NK-92 (cell line): Measurements from ENCODE around the gene FIP1L1.
"Not testable (repeated sequence)": the region's sequence is repeated elsewhere in the genome, so short reads cannot be mapped to it uniquely, and the experiment has no call there.

Source experiments
- DNase-seq: peaks from one replicate; lab custom pipeline; 2025; ENCODE audit not compliant: unreplicated experiment; lab: John Stamatoyannopoulos, UW

The FIP1L1 gene

GRCh38 chr4:53465891-53466290, 88.5 kb downstream of the FIP1L1 start:
- no peak for DNase-seq

GRCh38 chr4:53466576-53466975, 89.1 kb downstream of the FIP1L1 start:
- not testable (repeated sequence) for DNase-seq

GRCh38 chr4:53476232-53477037, 99.0 kb downstream of the FIP1L1 start:
- DNase-seq, result no peak

GRCh38 chr4:53477038-53477565, 99.7 kb downstream of the FIP1L1 start:
- no peak for DNase-seq

GRCh38 chr4:53477636-53478035, 100.2 kb downstream of the FIP1L1 start:
- no peak for DNase-seq

GRCh38 chr4:53478671-53479456, 101.4 kb downstream of the FIP1L1 start:
- no peak for DNase-seq

GRCh38 chr4:53479736-53480525, 102.5 kb downstream of the FIP1L1 start:
- no peak for DNase-seq

GRCh38 chr4:53480909-53481308, 103.5 kb downstream of the FIP1L1 start:
- no peak for DNase-seq

GRCh38 chr4:53481586-53481985, 104.1 kb downstream of the FIP1L1 start:
- DNase-seq, result no peak

- DNase-seq, result no peak
Measured at GRCh38 chr4:53483250-53483649, 105.8 kb downstream of the FIP1L1 start.

- no peak for DNase-seq
Measured at GRCh38 chr4:53484911-53485657, 107.6 kb downstream of the FIP1L1 start.

- DNase-seq, result no peak
Measured at GRCh38 chr4:53485658-53486040, 108.2 kb downstream of the FIP1L1 start.

GRCh38 chr4:53487766-53488165, 110.3 kb downstream of the FIP1L1 start:
- no peak for DNase-seq

- DNase-seq, result no peak
Measured at GRCh38 chr4:53489279-53489889, 111.9 kb downstream of the FIP1L1 start.

- DNase-seq, result no peak
Measured at GRCh38 chr4:53490161-53490956, 112.9 kb downstream of the FIP1L1 start.

- no peak for DNase-seq
Measured at GRCh38 chr4:53490965-53491622, 113.7 kb downstream of the FIP1L1 start.

GRCh38 chr4:53494851-53495250, 117.4 kb downstream of the FIP1L1 start:
- DNase-seq, result no peak

- DNase-seq, result no peak
Measured at GRCh38 chr4:53497487-53498244, 120.2 kb downstream of the FIP1L1 start.
